A549 (cell line): ENCODE measurements around the gene HIVEP3. TPM values are rescaled to one million over a fixed set of nuclear protein-coding genes. Genes with fewer than 3 reads are reported as not detected.

Experiments
- ATAC-seq, 2 experiments: fragments of 200-7000 bp in 1 of 2; fragments of >200 bp in 1 of 2; cut with Nextera tagmentation in 1 of 2; cut with Tn5 transposase in 1 of 2; 3 replicates each; pipeline versions ENCODE4 v1.8.0 to v1.9.1; 2018 to 2020; ENCODE audit warnings: mild to moderate bottlenecking in 1 of 2, moderate library complexity in 1 of 2
- CTCF ChIA-PET: fragments of 300-600 bp; sonication (Branson Sonifier 250); formaldehyde crosslinking; extraction: SDS; loops from one replicate; lab custom pipeline; 2021; ENCODE audit warnings: antibody characterized with exemption, inconsistent platforms; lab: Yijun Ruan, JAX
- POLR2A ChIA-PET: fragments of 350-600 bp; formaldehyde crosslinking; extraction: SDS; loops from one replicate; lab custom pipeline; 2021; ENCODE audit warnings: antibody characterized with exemption, inconsistent platforms; lab: Yijun Ruan, JAX
- DNase-seq, 2 experiments: peaks; one replicate each; pipeline versions ENCODE4 v3.0.0 to v3.0.0-alpha.2; 2011 to 2016; ENCODE audit warnings: low read depth in 1 of 2, low spot score in 1 of 2
- FAIRE-seq: peaks from 2 replicates; lab custom pipeline; 2011; peaks lifted over from hg19 to GRCh38; lab: Jason Lieb, UNC
- H3K27ac ChIP-seq, 2 experiments: fragments of >200 bp; sonication (Bioruptor Twin); formaldehyde crosslinking; 3 replicates each; pipeline ENCODE4 v1.5.1; 2016 to 2017
- H3K4me1 ChIP-seq: fragments of >200 bp; sonication (Bioruptor Twin); formaldehyde crosslinking; 3 replicates; pipeline ENCODE4 v1.6.1; 2016
- H3K4me2 ChIP-seq: fragments of >200 bp; sonication (Bioruptor Twin); formaldehyde crosslinking; 3 replicates; pipeline ENCODE4 v1.6.1; 2016
- H3K4me3 ChIP-seq: fragments of >200 bp; sonication (Bioruptor Twin); formaldehyde crosslinking; 3 replicates; pipeline ENCODE4 v1.5.1; 2016
- H3K9me3 ChIP-seq: fragments of >200 bp; sonication (Bioruptor Twin); formaldehyde crosslinking; 3 replicates; pipeline ENCODE4 v1.6.1; 2016
- ATOH8 ChIP-seq: fragments of 250-450 bp; sonication (Bioruptor Pico); IDR thresholded peaks from 2 replicates; pipeline ENCODE4 v1.5.0; 2020; ENCODE audit warnings: low read depth, mild to moderate bottlenecking, moderate library complexity
- CBX8 ChIP-seq: fragments of 200-600 bp; sonication (generic); IDR thresholded peaks from 2 replicates; pipeline ENCODE4 v1.6.1; 2016
- EP300 ChIP-seq, 2 experiments: fragments of >200 bp; sonication (Bioruptor Twin); formaldehyde crosslinking; IDR thresholded peaks; 2 replicates in 1 of 2; 3 replicates in 1 of 2; pipeline ENCODE4 v1.6.1; 2016 to 2017
- ESRRA ChIP-seq: fragments of 150-350 bp; IDR thresholded peaks from 2 replicates; pipeline ENCODE4 v1.6.1; 2014; ENCODE audit warnings: mild to moderate bottlenecking, low read length, borderline replicate concordance
- HDAC2 ChIP-seq: fragments of 200-600 bp; sonication (generic); IDR thresholded peaks from 2 replicates; pipeline ENCODE4 v1.6.1; 2016
- HEYL ChIP-seq: fragments of 250-450 bp; sonication (Bioruptor Pico); IDR thresholded peaks from 2 replicates; pipeline ENCODE4 v1.8.0; 2021; ENCODE audit warnings: mild to moderate bottlenecking, moderate library complexity
- HOXA7 ChIP-seq: fragments of 250-450 bp; sonication (Bioruptor Pico); IDR thresholded peaks from 2 replicates; pipeline ENCODE4 v1.5.0; 2020; ENCODE audit warnings: mild to moderate bottlenecking, moderate library complexity
- KDM1A ChIP-seq: fragments of 200-600 bp; sonication (generic); IDR thresholded peaks from 2 replicates; pipeline ENCODE4 v1.6.1; 2016; ENCODE audit warnings: low read depth, mild to moderate bottlenecking
- MAFK ChIP-seq: fragments of 450-650 bp; IDR thresholded peaks from 2 replicates; pipeline ENCODE4 v1.6.1; 2014; ENCODE audit not compliant: partially characterized antibody
- NFE2L2 ChIP-seq: fragments of 150-350 bp; conservative IDR thresholded peaks from 2 replicates; pipeline ENCODE4 v1.6.1; 2014; ENCODE audit warnings: low read length
- PHF8 ChIP-seq: fragments of 200-600 bp; sonication (generic); IDR thresholded peaks from 2 replicates; pipeline ENCODE4 v1.6.1; 2016; ENCODE audit warnings: low read depth, mild to moderate bottlenecking, antibody characterized with exemption, moderate library complexity, borderline replicate concordance
- POLR2A ChIP-seq: IDR thresholded peaks from 2 replicates; pipeline ENCODE4 v1.6.1; 2012; ENCODE audit warnings: mild to moderate bottlenecking, low read length
- POLR2AphosphoS2 ChIP-seq: conservative IDR thresholded peaks from 2 replicates; pipeline ENCODE4 v1.6.1; 2012; ENCODE audit warnings: low read length, improper control_type of control experiment, inconsistent platforms
- RCOR1 ChIP-seq: fragments of 150-350 bp; IDR thresholded peaks from 2 replicates; pipeline ENCODE4 v1.6.1; 2014; ENCODE audit warnings: antibody characterized with exemption, low read length, low read depth
- REST ChIP-seq: fragments of 200-600 bp; sonication (generic); IDR thresholded peaks from 2 replicates; pipeline ENCODE4 v1.6.1; 2016; ENCODE audit warnings: antibody characterized with exemption, mild to moderate bottlenecking, moderate library complexity
- RFX5 ChIP-seq: fragments of 450-650 bp; IDR thresholded peaks from 2 replicates; pipeline ENCODE4 v1.7.1; 2014; ENCODE audit warnings: antibody characterized with exemption, mild to moderate bottlenecking, moderate library complexity
- SMC3 ChIP-seq: fragments of >200 bp; sonication (Bioruptor Twin); formaldehyde crosslinking; IDR thresholded peaks from 3 replicates; pipeline ENCODE4 v1.6.1; 2018; ENCODE audit warnings: inconsistent platforms
- ZC3H11A ChIP-seq: fragments of 450-650 bp; IDR thresholded peaks from 2 replicates; pipeline ENCODE4 v1.6.1; 2014; ENCODE audit warnings: antibody characterized with exemption, mild to moderate bottlenecking
- ZFP36 ChIP-seq: fragments of 450-650 bp; IDR thresholded peaks from 2 replicates; pipeline ENCODE4 v1.6.1; 2014; ENCODE audit warnings: borderline replicate concordance; ENCODE audit not compliant: partially characterized antibody
- WGBS: methylation state at CpG from one replicate; pipeline ENCODE4 v1.1.6; 2017; ENCODE audit errors: missing lambda C conversion rate; 5-methylcytosine and 5-hydroxymethylcytosine counted together
- polyA plus RNA-seq, 4 experiments: library from polyadenylated mRNA; depleted of rRNA in 3 of 4; stranded (reverse); fragments of >200 nt; fragmentation: RNase III in 1 of 4; extraction: RNeasy Plus Mini Kit Qiagen cat#74134 plus additional on column Dnase treatment in 1 of 4; gene quantifications; 2 replicates in 3 of 4; 3 replicates in 1 of 4; pipeline ENCODE4 v1.2.3, GENCODE V29; 2011 to 2017

Gene HIVEP3
- polyA plus RNA-seq, 2 of the 4 experiments (the other 2 are of a cell fraction): 1.5 to 2.0 TPM

- no peak for ATAC-seq
- Histone ChIP-seq H3K4me2 (no peak overlapping the region), H3K27ac (no peak overlapping the region), H3K4me1 (no peaks in the 10 kb centered on the region), H3K4me3 (no peak overlapping the region), H3K9me3 (no peaks in the 10 kb centered on the region)
- ChIA-PET CTCF (interaction anchor here (1.3 kb wide), 1 partner anchor 19 kb away, joined by 3 read pairs; no protein-coding TSS in a partner anchor), POLR2A (no interaction called here)
- TF ChIP-seq CBX8 (no peak), MAFK (no peak)
- WGBS: 74% methylated on average over 15 of the region's 17 CpGs
- no peak for DNase-seq
- FAIRE-seq: no peak
Measured at GRCh38 chr1:41534181-41535076, 384.3 kb downstream of the HIVEP3 start.

GRCh38 chr1:41533731-41534080 is 385.0 kb downstream of the HIVEP3 start:
- no peaks in the 10 kb centered on the region for H3K4me1 ChIP-seq
- ChIA-PET POLR2A (no interaction called here), CTCF (interaction anchor here (1.3 kb wide), 1 partner anchor 18 kb away, joined by 3 read pairs; no protein-coding TSS in a partner anchor)
- no peak overlapping the region for H3K27ac ChIP-seq
- ATAC-seq: no peak
- no peak for FAIRE-seq
- no peak for TF ChIP-seq RFX5
- TF ChIP-seq HEYL (CRISPR knock-in tag): no peak
- no peak for TF ChIP-seq NFE2L2
- no peak for TF ChIP-seq EP300 (IDR thresholded peaks at IDR 0.05)
- no peak for TF ChIP-seq POLR2A
- TF ChIP-seq ESRRA: no peak
- TF ChIP-seq MAFK: no peak
- TF ChIP-seq SMC3: no peak
- no peak for TF ChIP-seq ZFP36
- TF ChIP-seq POLR2AphosphoS2: no peak
- TF ChIP-seq REST: no peak
- TF ChIP-seq RCOR1: no peak
- TF ChIP-seq HDAC2: no peak
- no peak for TF ChIP-seq KDM1A
- TF ChIP-seq ZC3H11A: no peak
- DNase-seq: no peak
- H3K9me3 ChIP-seq: no peaks in the 10 kb centered on the region
- WGBS: 47% methylated on average over 5 of the region's 5 CpGs
- no peak overlapping the region for H3K4me2 ChIP-seq
- H3K4me3 ChIP-seq: no peak overlapping the region

- ATAC-seq (no peak), DNase-seq (no peak), FAIRE-seq (no peak)
- Histone ChIP-seq H3K4me1 (no peaks in the 10 kb centered on the region), H3K4me3 (no peak overlapping the region), H3K4me2 (no peak overlapping the region), H3K9me3 (no peaks in the 10 kb centered on the region), H3K27ac (no peak overlapping the region)
- 38% methylated on average over 11 of the region's 12 CpGs for WGBS
- POLR2A ChIA-PET: no interaction called here
- CTCF ChIA-PET: interaction anchor here (1.3 kb wide), 3 partner anchors 17 to 41 kb away, joined by 3 to 5 read pairs (median 3); no protein-coding TSS in a partner anchor
- TF ChIP-seq PHF8 (no peak), HOXA7 (CRISPR knock-in tag) (no peak), ATOH8 (CRISPR knock-in tag) (no peak)
Measured at GRCh38 chr1:41533016-41533730, 385.5 kb downstream of the HIVEP3 start.
